Osteoblast (primary cell): ENCODE results near the gene SNAP29. TPM values are rescaled to one million over a fixed set of nuclear protein-coding genes. Genes with fewer than 3 reads are reported as not detected.
A peak's percentile ranks its signal among the peaks of the same experiment; 100 is the strongest.

ENCODE experiments used
- DNase-seq: peaks from one replicate; pipeline ENCODE4 v3.0.0; 2011; ENCODE audit warnings: low spot score, mixed read lengths; ENCODE audit not compliant: insufficient read length; ENCODE audit errors: missing footprints
- H2AFZ ChIP-seq: 2 replicates; pipeline ENCODE4 v1.6.0; 2011; ENCODE audit warnings: mild to moderate bottlenecking, low read length
- H3K27ac ChIP-seq: 2 replicates; pipeline ENCODE4 v1.5.1; 2011; ENCODE audit warnings: mild to moderate bottlenecking, low read depth, low read length, moderate library complexity
- H3K27me3 ChIP-seq: 2 replicates; pipeline ENCODE4 v1.6.0; 2012; ENCODE audit warnings: mild to moderate bottlenecking, control low read depth, inconsistent platforms, low read length, moderate library complexity; ENCODE audit not compliant: insufficient read depth
- H3K36me3 ChIP-seq: 2 replicates; pipeline ENCODE4 v1.5.1; 2011; ENCODE audit warnings: mild to moderate bottlenecking, low read length, control low read depth, moderate library complexity; ENCODE audit not compliant: insufficient read depth
- H3K4me1 ChIP-seq: 2 replicates; pipeline ENCODE4 v1.5.1; 2011; ENCODE audit warnings: mild to moderate bottlenecking, low read length, control low read depth, moderate library complexity; ENCODE audit not compliant: insufficient read depth
- H3K4me2 ChIP-seq: 2 replicates; pipeline ENCODE4 v1.6.0; 2011; ENCODE audit warnings: mild to moderate bottlenecking, low read length; ENCODE audit not compliant: insufficient read depth
- H3K4me3 ChIP-seq: fragments of 200-600 bp; sonication (generic); 3 replicates; pipeline ENCODE4 v1.5.1; 2012; ENCODE audit warnings: mild to moderate bottlenecking, low read length, inconsistent platforms; ENCODE audit not compliant: insufficient read depth
- H3K79me2 ChIP-seq: 2 replicates; pipeline ENCODE4 v1.6.0; 2012; ENCODE audit warnings: mild to moderate bottlenecking, low read length, control low read depth, inconsistent platforms; ENCODE audit not compliant: insufficient read depth
- H3K9me3 ChIP-seq: 2 replicates; pipeline ENCODE4 v1.5.1; 2011; ENCODE audit warnings: low read depth, low read length, control low read depth
- H4K20me1 ChIP-seq: 2 replicates; pipeline ENCODE4 v1.6.0; 2012; ENCODE audit warnings: mild to moderate bottlenecking, low read length, control low read depth; ENCODE audit not compliant: insufficient read depth
- total RNA-seq: library from RNA; depleted of rRNA; stranded (reverse); fragments of >200 nt; gene quantifications from 2 replicates; pipeline ENCODE4 v1.2.3, GENCODE V29; 2012
- TF ChIP-seq, protein P1 (sequence below): IDR thresholded peaks from 2 replicates; pipeline ENCODE4 v1.5.1; 2011; ENCODE audit warnings: mild to moderate bottlenecking, low read depth, low read length, moderate library complexity; ENCODE audit errors: extremely low read depth

Gene SNAP29
- total RNA-seq, 1 donor: 13.0 TPM

DNA sequence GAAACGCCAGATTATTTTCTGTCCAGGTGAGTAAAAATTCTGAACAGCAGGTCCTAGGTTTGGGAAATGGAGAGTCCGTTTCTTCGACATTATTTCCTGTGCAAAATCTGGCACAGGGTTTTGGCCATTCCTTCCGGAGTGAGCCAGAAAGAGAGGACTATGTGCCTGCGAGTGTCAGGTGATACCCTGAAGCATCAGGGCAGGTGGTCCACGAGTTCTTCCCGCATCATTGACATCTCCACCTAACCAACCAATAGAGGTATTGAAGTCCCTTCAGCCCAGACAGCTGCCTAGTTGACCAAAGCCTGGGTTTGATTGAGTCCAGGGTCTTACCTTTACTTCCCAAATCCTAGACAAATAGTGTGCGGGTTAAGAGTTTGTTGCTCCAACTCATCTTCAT, 808 bp downstream of the SNAP29 start:
- Histone ChIP-seq H3K79me2 (peaks cover 69% of the 10 kb centered on the region), H3K36me3 (peaks cover 3% of the 10 kb centered on the region), H3K4me2 (peak overlapping the region; percentile 74), H3K4me3 (peak overlapping the region; percentile 83), H2AFZ (peak overlapping the region; percentile 87), H3K27ac (no peak overlapping the region), H3K4me1 (peaks cover 26% of the 10 kb centered on the region), H4K20me1 (peaks cover 37% of the 10 kb centered on the region), H3K27me3 (no peaks in the 10 kb centered on the region), H3K9me3 (no peaks in the 10 kb centered on the region)
- DNase-seq: no peak
- TF ChIP-seq, protein P1, sequence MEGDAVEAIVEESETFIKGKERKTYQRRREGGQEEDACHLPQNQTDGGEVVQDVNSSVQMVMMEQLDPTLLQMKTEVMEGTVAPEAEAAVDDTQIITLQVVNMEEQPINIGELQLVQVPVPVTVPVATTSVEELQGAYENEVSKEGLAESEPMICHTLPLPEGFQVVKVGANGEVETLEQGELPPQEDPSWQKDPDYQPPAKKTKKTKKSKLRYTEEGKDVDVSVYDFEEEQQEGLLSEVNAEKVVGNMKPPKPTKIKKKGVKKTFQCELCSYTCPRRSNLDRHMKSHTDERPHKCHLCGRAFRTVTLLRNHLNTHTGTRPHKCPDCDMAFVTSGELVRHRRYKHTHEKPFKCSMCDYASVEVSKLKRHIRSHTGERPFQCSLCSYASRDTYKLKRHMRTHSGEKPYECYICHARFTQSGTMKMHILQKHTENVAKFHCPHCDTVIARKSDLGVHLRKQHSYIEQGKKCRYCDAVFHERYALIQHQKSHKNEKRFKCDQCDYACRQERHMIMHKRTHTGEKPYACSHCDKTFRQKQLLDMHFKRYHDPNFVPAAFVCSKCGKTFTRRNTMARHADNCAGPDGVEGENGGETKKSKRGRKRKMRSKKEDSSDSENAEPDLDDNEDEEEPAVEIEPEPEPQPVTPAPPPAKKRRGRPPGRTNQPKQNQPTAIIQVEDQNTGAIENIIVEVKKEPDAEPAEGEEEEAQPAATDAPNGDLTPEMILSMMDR: no peak

DNA sequence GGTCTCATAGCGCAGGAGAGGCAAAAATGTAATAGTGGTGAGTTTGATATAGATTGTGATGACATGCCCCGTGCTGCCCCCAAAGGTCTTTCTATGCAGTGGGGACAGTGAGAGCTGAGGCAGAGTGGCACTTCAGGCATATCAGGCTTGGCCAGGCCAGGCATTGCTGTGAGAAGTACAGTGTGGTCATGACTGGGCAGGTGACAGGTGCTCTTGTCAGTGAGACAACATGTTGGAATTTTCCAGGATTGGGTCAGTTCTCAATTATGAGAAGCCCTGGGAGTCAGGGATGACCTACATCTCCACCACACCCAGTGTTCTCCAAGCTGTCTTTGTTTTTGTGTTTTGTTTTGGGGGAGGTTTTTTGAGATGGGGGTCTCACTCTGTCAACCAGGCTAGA, 3.7 kb downstream of the SNAP29 start:
- TF ChIP-seq, protein P1: no peak
- H3K79me2 ChIP-seq: peaks cover 68% of the 10 kb centered on the region

DNA sequence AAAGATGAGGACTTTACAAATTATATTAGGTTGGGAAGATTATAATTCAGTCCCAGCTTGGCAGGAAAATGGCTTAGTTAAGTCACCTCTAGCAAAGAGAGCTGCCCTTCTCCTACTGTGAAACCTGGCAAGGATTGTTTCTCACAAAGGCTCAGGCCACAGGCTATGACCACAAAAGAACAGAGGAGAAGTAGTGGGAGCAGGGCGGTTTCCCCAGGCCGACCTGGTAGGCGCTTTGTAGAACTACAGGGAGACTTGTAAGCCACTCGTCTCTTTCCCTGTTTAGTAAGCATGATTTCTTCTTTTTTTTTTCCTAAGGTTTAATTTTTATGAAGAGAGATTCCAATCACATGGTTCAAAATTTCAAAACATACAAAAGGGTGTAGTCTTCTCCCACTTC, 4.6 kb downstream of the SNAP29 start:
- no peak for DNase-seq
- Histone ChIP-seq H3K36me3 (peaks cover 3% of the 10 kb centered on the region), H2AFZ (no peak overlapping the region), H3K9me3 (no peaks in the 10 kb centered on the region), H3K27ac (no peak overlapping the region), H3K79me2 (peaks cover 60% of the 10 kb centered on the region), H3K27me3 (no peaks in the 10 kb centered on the region), H4K20me1 (peaks cover 21% of the 10 kb centered on the region), H3K4me3 (no peak overlapping the region), H3K4me2 (no peak overlapping the region), H3K4me1 (peaks cover 13% of the 10 kb centered on the region)
- TF ChIP-seq, protein P1: no peak

More for the DNA sequence above, 3.7 kb downstream of the SNAP29 start:
- no peak overlapping the region for H2AFZ ChIP-seq
- no peak overlapping the region for H3K4me2 ChIP-seq
- H3K4me1 ChIP-seq: peaks cover 18% of the 10 kb centered on the region
- no peak overlapping the region for H3K4me3 ChIP-seq
- peaks cover 3% of the 10 kb centered on the region for H3K36me3 ChIP-seq
- no peaks in the 10 kb centered on the region for H3K27me3 ChIP-seq
- H3K9me3 ChIP-seq: no peaks in the 10 kb centered on the region
- no peak for DNase-seq
- peaks cover 26% of the 10 kb centered on the region for H4K20me1 ChIP-seq
- H3K27ac ChIP-seq: no peak overlapping the region

DNA sequence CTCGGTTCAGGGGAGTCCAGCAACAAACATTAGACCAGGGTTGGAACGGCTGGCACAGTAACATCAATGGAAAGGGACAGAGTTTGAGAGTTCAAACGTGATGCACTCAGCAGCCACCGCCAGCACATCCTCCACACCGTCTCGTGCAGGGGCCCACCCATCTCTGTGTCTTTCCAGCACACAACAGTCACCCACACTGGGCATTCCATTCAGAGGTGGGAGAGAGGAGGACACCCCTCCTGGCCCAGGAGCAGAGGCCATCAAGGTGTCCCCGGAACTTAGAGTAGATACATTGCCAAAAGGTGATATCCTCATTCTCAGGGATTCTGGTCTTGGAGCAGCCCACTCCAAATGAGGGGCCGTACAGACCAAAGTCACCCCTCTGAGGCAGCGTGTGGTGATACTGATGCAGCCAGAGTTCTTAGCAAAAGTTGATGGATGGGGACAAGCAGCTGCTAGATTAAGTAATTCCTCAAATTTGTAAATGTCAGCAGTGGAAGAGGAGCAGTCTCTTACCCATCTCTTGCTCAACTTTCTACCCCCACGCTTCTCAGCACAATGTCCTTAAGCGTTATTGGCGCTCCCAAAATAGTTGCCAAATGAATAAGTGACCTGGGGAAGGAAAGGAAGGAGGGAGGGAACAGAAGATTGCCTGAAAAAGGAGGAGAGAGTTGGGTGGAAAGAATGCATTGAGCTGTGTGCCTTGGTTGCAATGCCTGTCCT, 5.5 kb downstream of the SNAP29 start:
- peaks cover 21% of the 10 kb centered on the region for H4K20me1 ChIP-seq
- no peak overlapping the region for H2AFZ ChIP-seq
- TF ChIP-seq, protein P1: no peak
- no peak overlapping the region for H3K4me3 ChIP-seq
- no peaks in the 10 kb centered on the region for H3K9me3 ChIP-seq
- H3K4me1 ChIP-seq: peaks cover 13% of the 10 kb centered on the region
- no peak for DNase-seq
- no peak overlapping the region for H3K4me2 ChIP-seq
- no peaks in the 10 kb centered on the region for H3K27me3 ChIP-seq
- H3K79me2 ChIP-seq: peaks cover 57% of the 10 kb centered on the region
- no peak overlapping the region for H3K27ac ChIP-seq
- peaks cover 6% of the 10 kb centered on the region for H3K36me3 ChIP-seq
